OCI-M2 (cell line): Measurements from ENCODE around the gene PIM1.

Source experiments
- DNase-seq: peaks from one replicate; lab custom pipeline; 2025; ENCODE audit not compliant: unreplicated experiment; lab: John Stamatoyannopoulos, UW

PIM1 gene

DNA sequence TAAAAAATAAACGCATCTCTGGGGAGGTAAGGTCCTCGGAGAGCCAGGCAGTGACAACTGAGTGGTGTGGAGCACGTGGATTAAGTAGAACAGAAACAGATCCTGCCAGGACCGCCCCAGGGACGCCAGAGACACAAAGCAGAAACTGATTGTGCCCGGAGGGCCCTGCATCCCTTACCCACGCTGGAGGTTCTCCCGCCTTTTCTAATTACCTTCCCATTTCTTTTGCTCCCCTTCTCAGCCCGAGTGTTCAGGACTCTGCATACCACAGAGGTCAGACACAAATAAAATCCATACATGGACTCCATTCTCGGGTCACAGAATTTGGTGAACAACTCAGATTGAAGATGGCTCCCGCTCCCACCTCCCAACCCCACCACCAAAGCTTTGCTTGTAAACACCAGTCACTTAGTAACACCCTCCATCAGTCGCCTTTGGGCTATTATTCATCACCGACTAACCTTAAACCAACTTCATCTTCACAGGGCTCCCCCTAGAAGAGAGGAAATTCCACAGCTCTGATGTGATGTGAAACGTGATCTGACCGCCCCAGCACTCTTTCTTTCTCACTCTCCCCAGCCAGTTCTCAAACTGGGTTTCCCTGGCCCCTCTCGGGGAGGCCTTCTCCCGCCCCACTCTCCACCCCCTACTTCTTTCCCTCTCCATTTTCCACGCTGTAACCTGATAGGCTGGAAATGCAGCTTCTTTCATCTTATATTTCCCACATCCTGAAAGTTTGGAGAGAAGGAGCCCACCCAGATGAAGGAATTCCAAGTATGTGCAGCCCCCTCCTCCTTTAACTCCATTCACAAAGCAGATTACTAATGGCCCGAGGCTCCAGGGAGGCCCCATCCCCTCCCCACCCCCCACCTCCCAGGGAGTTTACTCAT lies 32.5 kb upstream of the PIM1 start:
- no peak for DNase-seq

DNA sequence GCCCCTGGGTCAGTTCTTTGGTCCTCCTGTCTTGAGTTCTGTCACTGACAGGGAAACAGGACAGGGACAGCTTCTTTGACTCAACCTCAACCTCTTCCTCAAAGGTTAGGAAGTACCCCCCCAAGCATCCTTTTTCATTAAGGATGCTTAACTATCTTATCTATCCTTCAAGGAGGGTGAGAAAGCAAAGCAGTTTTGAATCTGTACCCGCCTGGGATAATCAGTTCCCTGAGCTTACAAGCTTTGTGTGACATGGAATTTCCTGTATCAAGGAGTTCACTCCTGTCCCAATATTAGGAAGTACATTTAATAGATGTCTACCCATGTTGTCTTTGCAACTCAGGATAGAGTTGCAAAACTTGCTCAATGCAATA lies 31.1 kb upstream of the PIM1 start:
- DNase-seq: no peak

DNA sequence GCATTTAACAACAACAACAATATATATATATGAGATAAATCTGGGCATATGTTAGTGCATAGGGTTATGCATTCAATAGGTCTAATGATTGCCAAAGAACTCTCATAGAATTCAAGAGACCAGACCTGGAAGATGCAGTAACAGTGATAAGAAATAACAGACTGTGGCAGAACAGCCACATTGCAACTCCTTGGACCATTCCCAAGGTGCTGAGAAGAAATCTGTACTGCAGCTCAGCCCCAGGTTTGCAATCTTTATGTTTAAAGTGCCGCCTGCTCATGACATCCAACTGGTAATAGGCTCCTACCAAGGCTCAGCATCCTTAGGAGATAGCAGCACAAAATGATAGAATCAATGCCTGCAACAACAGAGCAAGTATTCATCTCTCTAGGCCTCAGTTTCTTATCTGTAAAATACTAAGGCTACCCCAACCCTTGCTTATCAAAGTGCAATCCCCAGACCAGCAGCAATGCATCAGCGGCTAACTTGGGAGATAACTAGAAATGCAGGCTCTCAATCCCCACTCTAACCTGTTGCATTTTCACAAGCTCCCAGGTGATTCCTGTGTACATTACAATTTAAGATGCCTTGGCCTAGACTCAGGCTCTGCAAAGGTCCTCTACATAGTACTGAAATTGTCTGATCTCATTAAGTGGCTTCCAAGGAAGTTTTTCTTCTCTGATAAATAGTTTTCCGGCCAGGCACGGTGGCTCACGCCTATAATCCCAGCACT lies 30.6 kb upstream of the PIM1 start:
- DNase-seq: no peak

DNA sequence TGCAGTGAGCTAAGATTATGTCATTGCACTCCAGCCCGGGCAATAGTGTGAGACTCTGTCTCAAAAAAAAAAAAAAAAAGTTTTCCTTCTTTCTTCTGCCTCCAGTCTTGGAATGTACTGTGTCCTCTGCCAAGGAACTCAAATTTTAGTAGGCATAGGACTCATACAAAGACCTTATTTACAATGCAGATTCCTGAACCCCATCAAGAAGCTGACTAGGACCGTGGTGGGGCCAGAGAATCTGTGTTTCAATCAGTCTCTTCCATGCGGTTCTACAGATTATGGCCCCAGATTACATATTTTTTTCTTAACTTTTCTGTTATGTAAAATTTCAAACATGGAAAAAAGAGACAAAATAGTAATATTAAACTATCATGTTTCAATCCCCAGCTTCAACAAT lies 29.8 kb upstream of the PIM1 start:
- DNase-seq: no peak

DNA sequence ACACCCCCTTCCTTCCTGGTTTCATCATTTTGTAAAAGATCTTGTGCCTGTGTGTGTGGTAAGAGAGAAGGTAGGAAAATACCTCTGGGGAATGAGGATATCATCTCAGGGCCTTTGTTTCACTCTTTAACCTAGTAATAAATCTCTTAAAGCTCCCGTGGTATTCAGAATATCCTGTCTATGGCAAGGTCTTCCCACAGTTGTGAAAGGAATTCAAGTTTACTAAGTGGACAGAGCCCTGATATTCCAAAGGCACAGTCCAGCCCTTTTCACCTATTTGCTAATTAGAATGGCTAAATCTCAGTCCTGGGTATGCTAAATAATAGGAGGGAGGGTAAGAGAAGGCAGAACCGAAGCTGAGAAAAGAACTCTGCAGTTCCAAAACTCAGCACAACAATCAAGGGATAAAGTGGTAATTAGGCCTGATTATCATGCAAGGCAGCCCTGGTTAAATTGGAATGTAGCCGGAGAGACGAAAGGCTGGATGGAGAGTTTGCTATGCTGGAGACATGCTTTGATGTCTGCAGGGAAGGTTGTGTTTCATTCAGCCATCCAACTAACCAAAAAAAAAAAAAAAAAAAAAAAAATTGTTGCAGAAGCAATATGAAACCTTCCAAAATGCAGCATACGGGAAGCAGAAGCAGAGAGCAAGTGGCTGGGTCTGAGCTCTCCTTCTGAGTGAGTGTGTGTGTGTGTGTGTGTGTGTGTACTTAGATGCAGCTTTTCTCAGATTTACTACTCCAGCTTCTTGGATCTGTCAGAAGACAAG lies 28.5 kb upstream of the PIM1 start:
- DNase-seq: no peak

DNA sequence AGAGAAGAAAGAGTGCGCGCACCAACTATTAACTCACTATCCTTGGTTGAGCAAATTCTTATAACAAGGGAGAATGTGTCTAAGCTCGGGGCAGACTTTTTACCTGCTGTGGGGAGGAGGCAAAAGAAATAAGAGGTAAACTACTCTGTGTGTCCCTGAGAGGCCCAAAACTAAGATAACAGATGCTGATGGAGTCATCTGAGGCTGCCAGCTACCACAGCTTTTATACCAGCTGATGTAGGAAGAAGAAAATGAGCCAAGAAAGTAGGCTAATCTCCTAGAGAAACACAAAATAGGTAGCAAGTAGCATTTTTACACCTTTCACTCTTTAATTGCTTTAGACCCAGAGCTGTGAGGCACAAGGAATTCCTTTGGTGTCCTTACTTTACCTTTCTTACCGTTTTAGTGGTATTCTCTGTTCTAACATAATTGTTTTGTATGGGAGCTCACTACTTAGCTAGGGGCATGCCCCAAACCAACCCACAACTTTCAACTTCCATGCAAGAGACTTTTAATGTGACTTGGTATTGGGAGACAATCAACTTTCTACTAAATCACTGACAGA lies 27.8 kb upstream of the PIM1 start:
- DNase-seq: no peak

DNA sequence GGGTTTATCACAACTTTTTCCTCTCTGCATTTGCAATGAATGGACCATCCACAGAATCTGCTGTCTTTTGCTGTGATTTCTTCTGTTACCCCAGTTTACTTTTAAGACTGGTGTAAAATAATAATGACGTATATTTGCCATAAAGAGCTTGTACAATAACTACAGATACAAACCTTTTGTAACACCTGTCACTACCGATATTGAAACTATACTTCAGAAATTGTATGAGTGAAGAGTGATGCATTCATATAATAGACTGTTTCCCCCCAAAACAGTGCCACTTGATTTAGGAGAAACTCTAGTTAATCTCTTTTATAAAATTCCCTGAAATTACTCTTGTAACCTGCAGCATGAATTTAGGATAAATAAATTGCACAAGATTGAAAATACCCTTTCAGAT lies 26.4 kb upstream of the PIM1 start:
- DNase-seq: no peak

DNA sequence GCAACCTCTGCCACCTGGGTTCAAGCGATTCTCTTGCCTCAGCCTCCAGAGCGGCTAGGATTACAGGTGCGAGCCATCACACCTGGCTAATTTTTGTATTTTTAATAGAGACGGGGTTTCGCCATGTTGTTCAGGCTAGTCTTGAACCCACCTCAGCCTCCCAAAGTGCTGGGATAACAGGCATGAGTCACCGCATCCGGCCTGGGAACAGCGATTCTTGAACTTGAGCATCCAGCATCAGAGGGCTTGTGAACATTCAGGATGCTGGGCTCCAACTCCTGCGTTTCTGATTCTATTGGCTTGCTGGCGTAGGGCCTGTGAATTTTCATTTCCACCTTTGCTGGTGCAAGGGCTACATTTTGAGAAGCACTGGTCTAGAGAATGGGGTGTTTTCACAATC lies 24.5 kb upstream of the PIM1 start:
- DNase-seq: no peak

DNA sequence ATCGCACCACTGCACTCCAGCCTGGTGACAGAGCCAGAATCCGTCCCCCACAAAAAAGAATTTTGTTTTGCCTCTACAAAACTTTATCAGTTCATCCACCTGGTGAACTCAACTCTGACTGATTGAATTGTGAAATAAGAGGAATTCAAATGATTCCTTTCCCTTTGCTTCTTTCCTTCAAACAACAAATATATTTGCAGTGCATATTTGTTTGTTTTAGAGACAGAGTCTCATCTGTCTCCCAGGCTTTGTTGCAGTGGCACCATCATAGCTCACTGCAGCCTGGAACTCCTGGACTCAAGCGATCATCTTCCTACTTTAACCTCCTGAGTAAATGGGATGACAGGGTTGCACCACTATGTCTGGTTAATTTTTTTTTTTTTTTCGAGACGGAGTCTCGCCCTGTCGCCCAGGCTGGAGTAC lies 23.2 kb upstream of the PIM1 start:
- no peak for DNase-seq

DNA sequence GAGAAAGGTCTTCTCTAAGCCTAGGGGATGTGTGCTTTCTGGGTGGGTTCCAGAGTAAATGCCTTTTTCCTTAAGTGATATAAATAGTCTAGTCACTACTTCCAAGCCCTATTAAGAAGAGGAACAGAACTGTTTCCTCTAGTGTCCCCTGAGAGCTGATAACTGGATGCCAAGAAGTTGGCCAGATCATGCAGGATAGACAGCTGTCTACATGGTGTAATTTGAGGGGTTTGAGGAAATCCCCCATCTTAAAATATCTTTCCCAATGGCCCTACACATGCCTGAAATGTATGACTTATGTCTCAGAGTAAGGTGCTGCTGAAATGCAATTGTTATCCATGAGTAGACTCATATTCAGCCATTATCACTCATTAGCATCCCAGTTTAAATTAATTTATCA lies 20.2 kb upstream of the PIM1 start:
- DNase-seq: no peak

DNA sequence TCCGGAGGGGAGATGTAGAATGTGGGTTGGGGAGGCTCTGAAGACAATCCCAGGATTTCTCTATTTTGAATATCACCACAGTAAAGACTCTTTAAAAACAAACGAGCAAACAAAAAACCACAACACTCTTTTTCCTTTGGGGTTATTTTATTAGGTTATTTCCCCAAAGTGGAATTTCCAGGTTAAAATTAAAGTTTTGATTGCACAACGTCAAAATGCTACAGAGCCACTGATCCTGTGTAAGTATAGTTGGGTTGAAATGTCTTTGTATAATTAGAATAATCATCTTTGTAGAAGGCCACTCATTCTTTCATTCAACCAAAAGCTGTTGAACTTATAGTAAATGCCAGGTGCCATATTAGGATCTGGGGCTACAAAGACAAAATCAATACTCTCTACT lies 19.6 kb upstream of the PIM1 start:
- no peak for DNase-seq

DNA sequence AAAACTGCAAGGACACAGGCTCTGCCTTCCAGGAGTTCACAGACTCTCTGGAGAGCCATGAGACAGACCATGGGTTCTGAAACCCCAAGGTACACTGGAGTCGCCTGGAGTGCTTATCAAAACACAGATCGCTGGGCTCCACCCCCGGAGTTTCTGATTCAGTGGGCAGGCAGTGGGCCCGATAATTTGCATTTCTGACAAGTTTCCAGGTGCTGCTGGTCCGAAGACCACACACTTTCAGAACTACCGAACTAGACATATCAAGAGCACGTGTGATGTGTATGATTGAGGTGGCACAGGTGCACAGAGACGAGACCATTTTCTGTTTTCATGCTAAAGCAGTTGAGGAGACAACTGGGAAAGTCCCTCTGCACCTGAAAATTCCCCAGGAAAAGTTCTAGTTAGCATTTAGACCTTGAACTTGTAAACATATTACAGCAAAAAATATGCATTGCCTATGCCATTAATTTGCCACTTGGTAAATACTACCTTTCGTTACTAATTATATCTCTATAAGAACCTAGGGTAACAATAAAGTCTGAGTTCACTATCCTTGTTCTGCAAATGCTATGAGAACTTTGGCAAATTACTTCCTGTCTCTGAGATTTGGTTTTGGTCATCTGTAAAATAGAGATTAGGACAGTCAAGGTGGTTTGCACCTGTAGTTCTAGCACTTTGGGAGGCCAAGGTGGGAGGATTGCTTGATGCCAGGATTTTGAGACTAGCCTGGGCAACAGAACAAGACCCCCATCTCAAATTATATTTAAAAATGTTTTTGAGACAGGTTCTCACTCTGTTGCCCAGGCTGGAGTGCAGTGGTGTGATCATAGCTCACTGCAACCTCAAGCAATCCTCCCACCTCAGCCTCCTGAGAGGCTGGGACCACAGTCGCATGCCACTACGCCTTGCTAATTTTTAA lies 14.3 kb upstream of the PIM1 start:
- DNase-seq: no peak

DNA sequence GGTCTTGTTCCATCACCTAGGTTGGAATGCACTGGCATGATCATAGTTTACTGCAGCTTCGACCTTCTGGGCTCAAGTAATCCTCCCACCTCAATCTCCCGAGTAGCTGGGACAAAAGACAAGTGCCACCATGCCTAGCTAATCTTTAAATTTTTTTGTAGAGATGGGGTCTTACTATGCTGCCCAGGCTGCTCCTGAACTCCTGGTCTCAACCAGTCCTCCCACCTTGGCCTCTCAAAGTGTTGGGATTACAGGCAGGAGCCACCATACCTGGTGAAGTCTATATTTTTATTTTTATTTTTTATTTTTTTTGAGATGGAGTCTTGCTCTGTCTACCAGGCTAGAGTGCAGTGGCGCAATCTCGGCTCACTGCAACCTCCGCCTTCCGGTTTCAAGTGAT lies 11.4 kb upstream of the PIM1 start:
- DNase-seq: no peak

DNA sequence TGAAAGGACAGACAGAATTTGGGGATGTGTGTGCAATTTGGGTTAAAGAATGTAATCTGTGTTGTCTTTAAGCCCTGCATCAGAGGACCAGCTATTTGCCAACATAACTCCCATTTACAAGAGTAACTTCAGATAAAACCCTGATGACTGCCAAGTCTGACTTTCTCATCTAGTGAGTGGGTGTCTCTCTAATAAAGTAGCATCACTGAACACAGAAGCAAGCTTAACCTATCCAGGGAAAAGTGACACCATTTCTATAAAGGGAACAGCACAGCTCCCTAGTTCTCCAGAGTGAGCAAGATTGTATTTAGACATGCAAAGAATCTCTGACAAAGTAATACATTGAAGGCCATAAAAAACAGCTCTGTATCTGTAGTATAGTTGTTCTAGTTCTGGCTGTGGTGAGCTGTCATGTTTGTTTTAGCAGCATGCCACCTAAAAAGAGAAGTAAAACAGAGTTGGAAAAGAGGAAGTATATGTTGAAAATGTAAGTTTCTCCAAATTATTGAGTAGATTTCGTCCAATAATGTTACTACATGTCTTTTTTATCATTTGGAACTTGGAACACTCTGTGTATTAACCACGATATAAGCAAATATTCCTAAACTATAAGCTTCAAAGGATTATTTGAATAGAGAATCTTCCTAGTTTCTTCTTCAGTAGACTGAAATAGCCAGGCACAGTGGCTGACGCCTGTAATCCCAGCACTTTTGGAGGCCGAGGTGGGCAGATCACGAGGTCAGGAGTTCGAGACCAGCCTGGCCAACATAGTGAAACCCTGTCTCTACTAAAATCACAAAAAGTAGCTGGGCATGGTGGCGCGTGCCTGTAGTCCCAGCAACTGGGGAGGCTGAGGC lies 8.8 kb upstream of the PIM1 start:
- no peak for DNase-seq

DNA sequence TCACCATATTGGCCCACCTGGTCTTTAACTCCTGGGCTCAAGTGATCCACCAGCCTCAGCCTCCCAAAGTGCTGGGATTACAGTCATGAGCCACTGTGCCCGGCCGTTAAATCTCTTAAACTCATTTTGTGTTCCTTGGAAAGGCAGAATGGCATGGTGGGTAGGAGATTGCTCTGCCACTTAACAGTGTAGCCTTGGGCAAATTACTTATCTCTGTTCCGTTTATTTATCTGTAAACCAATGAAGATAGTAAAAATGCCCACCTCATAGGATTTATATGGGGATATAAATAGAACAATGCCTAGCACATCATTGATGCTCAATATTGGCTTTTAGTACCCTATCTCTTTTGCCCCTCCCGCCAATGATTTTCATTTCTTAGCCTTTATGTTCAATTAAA lies 7.2 kb upstream of the PIM1 start:
- DNase-seq: no peak

DNA sequence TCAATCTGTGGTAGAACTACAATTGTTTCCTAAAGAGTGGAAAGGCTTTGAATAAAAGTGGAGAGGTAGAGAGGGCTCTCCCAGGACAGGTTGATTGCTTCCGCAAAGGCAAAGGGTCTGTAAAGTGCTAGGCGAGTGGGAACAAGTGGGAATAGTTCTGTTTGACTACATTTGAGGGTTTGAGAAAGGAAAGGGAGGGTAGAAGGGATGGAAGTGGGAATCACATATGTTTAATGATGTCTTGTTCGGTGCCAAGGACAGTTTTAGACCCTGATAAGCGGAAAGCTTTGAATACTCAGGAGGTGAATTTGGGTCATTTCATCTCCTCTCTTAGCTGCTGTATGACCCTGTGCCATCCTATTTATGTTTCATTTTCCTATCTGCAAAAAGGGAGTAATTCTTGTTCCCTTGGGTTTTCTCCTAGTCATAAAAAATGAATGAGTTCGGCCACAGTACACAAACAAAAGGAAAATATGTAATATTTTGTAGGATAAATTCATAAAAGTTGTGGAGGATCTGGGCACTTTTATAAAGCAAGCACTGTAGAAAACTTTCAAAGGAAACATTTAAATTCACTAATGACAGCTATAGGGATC lies 1.7 kb upstream of the PIM1 start:
- DNase-seq: no peak

DNA sequence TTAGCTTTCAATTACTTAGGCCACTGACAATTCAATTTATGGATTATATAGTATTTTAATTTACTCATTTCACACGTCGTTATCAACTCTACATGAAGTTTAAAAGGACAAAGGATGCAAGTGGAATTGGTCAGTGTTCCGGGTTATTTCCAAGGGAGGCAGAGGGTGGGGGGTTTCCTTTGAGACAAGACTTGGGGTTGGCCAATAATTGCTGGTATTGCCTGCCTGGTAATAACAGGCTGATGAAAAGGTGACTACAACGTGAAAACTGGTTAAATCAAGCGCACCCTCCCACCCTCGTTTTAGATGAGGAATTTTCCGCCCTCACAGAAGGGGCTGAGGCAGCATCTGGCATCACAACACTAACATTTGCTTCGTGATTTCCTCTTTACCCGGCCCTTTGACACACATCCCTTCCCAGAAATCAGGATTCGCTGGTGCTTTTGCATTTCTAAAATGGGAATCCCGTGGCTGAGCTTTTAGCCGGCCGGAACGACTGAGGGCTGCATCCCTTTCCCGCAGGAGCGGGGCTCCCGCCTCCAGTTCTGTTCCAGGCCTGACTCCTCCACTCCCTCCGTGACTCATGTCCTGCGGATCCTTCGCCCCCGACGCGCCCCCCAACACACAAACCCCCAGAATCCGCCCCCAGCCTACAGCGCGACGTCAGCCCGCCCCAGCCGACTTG lies 999 bp upstream of the PIM1 start:
- no peak for DNase-seq
